ENCODE results near the gene FAAP100.
A peak's percentile ranks its signal among the peaks of the same experiment; 100 is the strongest.
"Not testable (repeated sequence)": the region's sequence is repeated elsewhere in the genome, so short reads cannot be mapped to it uniquely, and the experiment has no call there.

Gene FAAP100

GRCh38 chr17:81552244-81553017 is at the start of gene FAAP100:
Gene FAAP100 (minus strand): TSS chr17:81552353. CDS start chr17:81552330, 23 bp downstream.
- DNase-seq (ENCODE audit: insufficient read length, low spot score) (peak; percentile 76), FAIRE-seq (no peak)

- DNase-seq (ENCODE audit: insufficient read length, low spot score) (peak; percentile 81), FAIRE-seq (no peak)
Measured at GRCh38 chr17:81601525-81602120, 49.5 kb upstream of the FAAP100 start.

GRCh38 chr17:81599719-81600486 is 47.8 kb upstream of the FAAP100 start:
- FAIRE-seq, result no peak
- no peak for DNase-seq (ENCODE audit: insufficient read length, low spot score)

- DNase-seq (ENCODE audit: insufficient read length, low spot score) (no peak), FAIRE-seq (no peak)
Measured at GRCh38 chr17:81593105-81593871, 41.1 kb upstream of the FAAP100 start.

- no peak for DNase-seq (ENCODE audit: insufficient read length, low spot score)
- no peak for FAIRE-seq
Measured at GRCh38 chr17:81591971-81592370, 39.8 kb upstream of the FAAP100 start.

- DNase-seq (ENCODE audit: insufficient read length, low spot score) (no peak), FAIRE-seq (no peak)
Measured at GRCh38 chr17:81590121-81590520, 38.0 kb upstream of the FAAP100 start.

GRCh38 chr17:81589612-81590011 is 37.5 kb upstream of the FAAP100 start:
- no peak for FAIRE-seq
- no peak for DNase-seq (ENCODE audit: insufficient read length, low spot score)

- FAIRE-seq, result no peak
Measured at GRCh38 chr17:81586096-81586495, 33.9 kb upstream of the FAAP100 start.

GRCh38 chr17:81584771-81585170 is 32.6 kb upstream of the FAAP100 start:
- FAIRE-seq; DNase-seq (ENCODE audit: insufficient read length, low spot score): not testable (repeated sequence)

More at GRCh38 chr17:81586096-81586495, 33.9 kb upstream of the FAAP100 start:
- DNase-seq (ENCODE audit: insufficient read length, low spot score), result no peak

- DNase-seq (ENCODE audit: insufficient read length, low spot score), result no peak
- no peak for FAIRE-seq
Measured at GRCh38 chr17:81583589-81584342, 31.6 kb upstream of the FAAP100 start.

- DNase-seq (ENCODE audit: insufficient read length, low spot score) (no peak), FAIRE-seq (no peak)
Measured at GRCh38 chr17:81582749-81583148, 30.6 kb upstream of the FAAP100 start.

- DNase-seq (ENCODE audit: insufficient read length, low spot score) (no peak), FAIRE-seq (no peak)
Measured at GRCh38 chr17:81582341-81582740, 30.2 kb upstream of the FAAP100 start.

GRCh38 chr17:81581758-81582157 is 29.6 kb upstream of the FAAP100 start:
- DNase-seq (ENCODE audit: insufficient read length, low spot score), result no peak
- no peak for FAIRE-seq

- DNase-seq (ENCODE audit: insufficient read length, low spot score), result no peak
- FAIRE-seq, result no peak
Measured at GRCh38 chr17:81580481-81580880, 28.3 kb upstream of the FAAP100 start.

GRCh38 chr17:81579821-81580321 is 27.7 kb upstream of the FAAP100 start:
- DNase-seq (ENCODE audit: insufficient read length, low spot score) (no peak), FAIRE-seq (no peak)

GRCh38 chr17:81579298-81579697 is 27.1 kb upstream of the FAAP100 start:
- DNase-seq (ENCODE audit: insufficient read length, low spot score) (no peak), FAIRE-seq (no peak)

GRCh38 chr17:81578561-81579225 is 26.5 kb upstream of the FAAP100 start:
- no peak for DNase-seq (ENCODE audit: insufficient read length, low spot score)

GRCh38 chr17:81578038-81578441 is 25.9 kb upstream of the FAAP100 start:
- no peak for DNase-seq (ENCODE audit: insufficient read length, low spot score)
- FAIRE-seq, result no peak

More at GRCh38 chr17:81578561-81579225, 26.5 kb upstream of the FAAP100 start:
- no peak for FAIRE-seq
